HuH-7.5 (cell line): Measurements from ENCODE around the gene FARSA.
"Not testable (repeated sequence)": the region's sequence is repeated elsewhere in the genome, so short reads cannot be mapped to it uniquely, and the experiment has no call there.

Source experiments
- DNase-seq: peaks from one replicate; pipeline ENCODE4 v3.0.0; 2011; ENCODE audit warnings: low spot score

Gene FARSA

GRCh38 chr19:12933287-12934072, at the start of gene FARSA:
TSS of gene FARSA (minus strand) at chr19:12933711. CDS start at chr19:12933696, 15 bp downstream.
- DNase-seq: peak; percentile 91

- no peak for DNase-seq
Observed at GRCh38 chr19:12983091-12983490, 49.6 kb upstream of the FARSA start.

- DNase-seq: no peak
Observed at GRCh38 chr19:12982648-12983047, 49.1 kb upstream of the FARSA start.

- DNase-seq: no peak
Observed at GRCh38 chr19:12979974-12980373, 46.5 kb upstream of the FARSA start.

GRCh38 chr19:12976109-12976508, 42.6 kb upstream of the FARSA start:
- not testable (repeated sequence) for DNase-seq

GRCh38 chr19:12975221-12975741, 41.8 kb upstream of the FARSA start:
- no peak for DNase-seq

- peak; percentile 81 for DNase-seq
Observed at GRCh38 chr19:12974301-12975220, 41.0 kb upstream of the FARSA start.

- DNase-seq: no peak
Observed at GRCh38 chr19:12973236-12973635, 39.7 kb upstream of the FARSA start.

- no peak for DNase-seq
Observed at GRCh38 chr19:12970070-12970820, 36.7 kb upstream of the FARSA start.

GRCh38 chr19:12969292-12969988, 35.9 kb upstream of the FARSA start, which contains the start of gene DAND5:
TSS of gene DAND5 (plus strand) at chr19:12969576. CDS start at chr19:12969661, 85 bp downstream.
- DNase-seq: no peak

GRCh38 chr19:12967907-12968306, 34.4 kb upstream of the FARSA start:
- no peak for DNase-seq

GRCh38 chr19:12965812-12966135, 32.3 kb upstream of the FARSA start:
- no peak for DNase-seq

GRCh38 chr19:12965017-12965811, 31.7 kb upstream of the FARSA start:
- peak; percentile 80 for DNase-seq

- no peak for DNase-seq
Observed at GRCh38 chr19:12959481-12959880, 26.0 kb upstream of the FARSA start.

GRCh38 chr19:12957389-12957952, 24.0 kb upstream of the FARSA start:
- not testable (repeated sequence) for DNase-seq

- peak; percentile 73 for DNase-seq
Observed at GRCh38 chr19:12956446-12957388, 23.2 kb upstream of the FARSA start, which contains the start of gene GADD45GIP1. TSS of gene GADD45GIP1 (minus strand) at chr19:12957223. CDS start at chr19:12957212, 11 bp downstream.

- DNase-seq: no peak
Observed at GRCh38 chr19:12955996-12956395, 22.5 kb upstream of the FARSA start.

- DNase-seq: not testable (repeated sequence)
Observed at GRCh38 chr19:12955575-12955974, 22.1 kb upstream of the FARSA start.

- DNase-seq: no peak
Observed at GRCh38 chr19:12954612-12954962, 21.1 kb upstream of the FARSA start.
